HTERT RPE-1 (cell line): ENCODE data around the gene IKZF1.
"Not testable (repeated sequence)": the region's sequence is repeated elsewhere in the genome, so short reads cannot be mapped to it uniquely, and the experiment has no call there.

Source experiments
- in situ Hi-C: fragments of 300-500 bp; cut with MboI; formaldehyde crosslinking; loops from 4 replicates; pipeline ENCODE4 v1.14.3; 2020; ENCODE audit warnings: low sequenced_read_pairs

The IKZF1 gene

GRCh38 chr7:50332241-50333165, 28.0 kb downstream of the IKZF1 start:
- in situ Hi-C loops, result no loop called here

GRCh38 chr7:50333221-50333651, 28.7 kb downstream of the IKZF1 start:
- in situ Hi-C loops, result no loop called here

- in situ Hi-C loops, result no loop called here
Observed at GRCh38 chr7:50334341-50334994, 30.0 kb downstream of the IKZF1 start.

- in situ Hi-C loops, result no loop called here
Observed at GRCh38 chr7:50335230-50335794, 30.8 kb downstream of the IKZF1 start.

GRCh38 chr7:50335795-50336754, 31.6 kb downstream of the IKZF1 start:
- in situ Hi-C loops, result no loop called here

GRCh38 chr7:50336894-50337703, 32.6 kb downstream of the IKZF1 start:
- in situ Hi-C loops, result no loop called here

- in situ Hi-C loops, result not testable (repeated sequence)
Observed at GRCh38 chr7:50339472-50339871, 35.0 kb downstream of the IKZF1 start.

GRCh38 chr7:50339990-50340500, 35.5 kb downstream of the IKZF1 start:
- in situ Hi-C loops, result no loop called here

- in situ Hi-C loops, result no loop called here
Observed at GRCh38 chr7:50341724-50342123, 37.2 kb downstream of the IKZF1 start.

- in situ Hi-C loops, result no loop called here
Observed at GRCh38 chr7:50342616-50343114, 38.1 kb downstream of the IKZF1 start.

- in situ Hi-C loops, result no loop called here
Observed at GRCh38 chr7:50346545-50347497, 42.3 kb downstream of the IKZF1 start.

GRCh38 chr7:50347693-50348092, 43.2 kb downstream of the IKZF1 start:
- in situ Hi-C loops, result no loop called here

- in situ Hi-C loops, result no loop called here
Observed at GRCh38 chr7:50348469-50349162, 44.1 kb downstream of the IKZF1 start.

- in situ Hi-C loops, result no loop called here
Observed at GRCh38 chr7:50349399-50349798, 44.9 kb downstream of the IKZF1 start.

- in situ Hi-C loops, result no loop called here
Observed at GRCh38 chr7:50349963-50350944, 45.7 kb downstream of the IKZF1 start.

GRCh38 chr7:50351267-50351666, 46.8 kb downstream of the IKZF1 start:
- in situ Hi-C loops, result no loop called here
